ENCODE measurements around the gene PLCZ1.
"Not testable (repeated sequence)": the region's sequence is repeated elsewhere in the genome, so short reads cannot be mapped to it uniquely, and the experiment has no call there.

Gene PLCZ1

GRCh38 chr12:18716236-18716635, 21.6 kb downstream of the PLCZ1 start:
- DNase-seq (ENCODE audit: low spot score), result no peak
- TF ChIP-seq CTCF (IDR thresholded peaks at IDR 0.05; ENCODE audit: borderline replicate concordance, control extremely low read depth, extremely low read depth, insufficient read depth, missing control alignments), result no peak
- in situ Hi-C loops (cut with MboI; ENCODE audit: low sequenced_read_pairs, unreplicated experiment), result no loop called here

- TF ChIP-seq CTCF (IDR thresholded peaks at IDR 0.05; ENCODE audit: borderline replicate concordance, control extremely low read depth, extremely low read depth, insufficient read depth, missing control alignments), result no peak
- no peak for DNase-seq (ENCODE audit: low spot score)
- in situ Hi-C loops (cut with MboI; ENCODE audit: low sequenced_read_pairs, unreplicated experiment), result no loop called here
Observed at GRCh38 chr12:18706798-18707197, 31.0 kb downstream of the PLCZ1 start.

- no peak for DNase-seq (ENCODE audit: low spot score)
- in situ Hi-C loops (cut with MboI; ENCODE audit: low sequenced_read_pairs, unreplicated experiment), result no loop called here
- TF ChIP-seq CTCF (IDR thresholded peaks at IDR 0.05; ENCODE audit: borderline replicate concordance, control extremely low read depth, extremely low read depth, insufficient read depth, missing control alignments), result no peak
Observed at GRCh38 chr12:18703911-18704310, 33.9 kb downstream of the PLCZ1 start.

GRCh38 chr12:18703321-18703720, 34.5 kb downstream of the PLCZ1 start:
- in situ Hi-C loops (cut with MboI; ENCODE audit: low sequenced_read_pairs, unreplicated experiment), result no loop called here
- no peak for DNase-seq (ENCODE audit: low spot score)

GRCh38 chr12:18700271-18700670, 37.5 kb downstream of the PLCZ1 start:
- in situ Hi-C loops (cut with MboI; ENCODE audit: low sequenced_read_pairs, unreplicated experiment), result no loop called here
- no peak for DNase-seq (ENCODE audit: low spot score)
- TF ChIP-seq CTCF (IDR thresholded peaks at IDR 0.05; ENCODE audit: borderline replicate concordance, control extremely low read depth, extremely low read depth, insufficient read depth, missing control alignments), result no peak

More at GRCh38 chr12:18703321-18703720, 34.5 kb downstream of the PLCZ1 start:
- no peak for TF ChIP-seq CTCF (IDR thresholded peaks at IDR 0.05; ENCODE audit: borderline replicate concordance, control extremely low read depth, extremely low read depth, insufficient read depth, missing control alignments)

GRCh38 chr12:18696971-18697602, 40.7 kb downstream of the PLCZ1 start:
- no peak for DNase-seq (ENCODE audit: low spot score)
- in situ Hi-C loops (cut with MboI; ENCODE audit: low sequenced_read_pairs, unreplicated experiment), result no loop called here
- TF ChIP-seq CTCF (IDR thresholded peaks at IDR 0.05; ENCODE audit: borderline replicate concordance, control extremely low read depth, extremely low read depth, insufficient read depth, missing control alignments), result no peak

- in situ Hi-C loops (cut with MboI; ENCODE audit: low sequenced_read_pairs, unreplicated experiment); DNase-seq (ENCODE audit: low spot score): not testable (repeated sequence)
Observed at GRCh38 chr12:18693986-18694385, 43.8 kb downstream of the PLCZ1 start.
